HepG2 (cell line): ENCODE results near the gene COG4. TPM values are rescaled to one million over a fixed set of nuclear protein-coding genes. Genes with fewer than 3 reads are reported as not detected.

Experiments
- ATF1 ChIP-seq: IDR thresholded peaks from 2 replicates; pipeline ENCODE4 v1.6.1; 2016; ENCODE audit warnings: mild to moderate bottlenecking, control low read depth
- CC2D1A ChIP-seq: sonication (generic); formaldehyde crosslinking; IDR thresholded peaks from 2 replicates; pipeline ENCODE4 v1.8.1; 2023; ENCODE audit warnings: mild to moderate bottlenecking, missing genetic modification reagents
- ELK4 ChIP-seq: sonication (generic); formaldehyde crosslinking; IDR thresholded peaks from 2 replicates; pipeline ENCODE4 v1.9.0; 2021; ENCODE audit warnings: missing genetic modification reagents, borderline replicate concordance
- FOXK1 ChIP-seq: sonication (generic); formaldehyde crosslinking; IDR thresholded peaks from 2 replicates; pipeline ENCODE4 v1.4.0; 2020; ENCODE audit warnings: low read depth, missing genetic modification reagents, borderline replicate concordance
- GATAD2A ChIP-seq: IDR thresholded peaks from 2 replicates; pipeline ENCODE4 v1.6.1; 2016
- GFI1 ChIP-seq: sonication (generic); formaldehyde crosslinking; IDR thresholded peaks from 2 replicates; pipeline ENCODE4 v1.5.0; 2020; ENCODE audit warnings: missing genetic modification reagents, mild to moderate bottlenecking, borderline replicate concordance
- HDAC2 ChIP-seq: sonication (generic); formaldehyde crosslinking; IDR thresholded peaks from 2 replicates; pipeline ENCODE4 v1.4.0; 2020; ENCODE audit warnings: missing genetic modification reagents
- HHEX ChIP-seq: IDR thresholded peaks from 2 replicates; pipeline ENCODE4 v1.6.1; 2016; ENCODE audit warnings: control low read depth
- KDM5B ChIP-seq: sonication (generic); formaldehyde crosslinking; IDR thresholded peaks from 2 replicates; pipeline ENCODE4 v1.4.0; 2020; ENCODE audit warnings: missing genetic modification reagents, mild to moderate bottlenecking, borderline replicate concordance
- MTF1 ChIP-seq: sonication (generic); formaldehyde crosslinking; IDR thresholded peaks from 2 replicates; pipeline ENCODE4 v1.5.0; 2020; ENCODE audit warnings: missing genetic modification reagents
- NONO ChIP-seq, 2 experiments: fragments of 450-650 bp in 1 of 2; sonication (generic) in 1 of 2; formaldehyde crosslinking in 1 of 2; IDR thresholded peaks in 1 of 2; conservative IDR thresholded peaks in 1 of 2; 2 replicates each; pipeline versions ENCODE4 v1.6.1 to v1.8.0; 2017 to 2022; ENCODE audit warnings: mild to moderate bottlenecking in 1 of 2, missing genetic modification reagents in 1 of 2, moderate library complexity in 1 of 2
- PHF8 ChIP-seq: sonication (generic); formaldehyde crosslinking; IDR thresholded peaks from 2 replicates; pipeline ENCODE4 v1.5.0; 2020; ENCODE audit warnings: missing genetic modification reagents
- RORA ChIP-seq: sonication (generic); formaldehyde crosslinking; IDR thresholded peaks from 2 replicates; pipeline ENCODE4 v1.5.0; 2020; ENCODE audit warnings: mild to moderate bottlenecking, missing genetic modification reagents, moderate library complexity
- TAF1 ChIP-seq: sonication (generic); formaldehyde crosslinking; IDR thresholded peaks from 2 replicates; pipeline ENCODE4 v1.4.0; 2020; ENCODE audit warnings: missing genetic modification reagents
- TARDBP ChIP-seq: sonication (generic); formaldehyde crosslinking; IDR thresholded peaks from 2 replicates; pipeline ENCODE4 v1.8.0; 2022; ENCODE audit warnings: mild to moderate bottlenecking, missing genetic modification reagents
- ZBTB34 ChIP-seq: sonication (generic); formaldehyde crosslinking; IDR thresholded peaks from 2 replicates; pipeline ENCODE4 v1.8.0; 2022; ENCODE audit warnings: mild to moderate bottlenecking, missing genetic modification reagents
- ZNF232 ChIP-seq: sonication (generic); formaldehyde crosslinking; IDR thresholded peaks from 2 replicates; pipeline ENCODE4 v1.4.0; 2020; ENCODE audit warnings: missing genetic modification reagents, borderline replicate concordance
- ZNF280D ChIP-seq: sonication (generic); formaldehyde crosslinking; IDR thresholded peaks from 2 replicates; pipeline ENCODE4 v1.5.1; 2020; ENCODE audit warnings: mild to moderate bottlenecking, missing genetic modification reagents
- ZNF34 ChIP-seq: sonication (generic); formaldehyde crosslinking; IDR thresholded peaks from 2 replicates; pipeline ENCODE4 v1.4.0; 2020; ENCODE audit warnings: mild to moderate bottlenecking, missing genetic modification reagents, borderline replicate concordance
- ZNF343 ChIP-seq: sonication (generic); formaldehyde crosslinking; IDR thresholded peaks from 2 replicates; pipeline ENCODE4 v1.4.0; 2020; ENCODE audit warnings: mild to moderate bottlenecking, missing genetic modification reagents
- ZNF737 ChIP-seq: sonication (generic); formaldehyde crosslinking; IDR thresholded peaks from 2 replicates; pipeline ENCODE4 v1.5.0; 2020; ENCODE audit warnings: missing genetic modification reagents, mild to moderate bottlenecking, borderline replicate concordance
- polyA plus RNA-seq, 8 experiments: library from polyadenylated mRNA; depleted of rRNA in 3 of 8; stranded (reverse) in 7 of 8; unstranded in 1 of 8; fragments of >200 nt; fragmentation: Illumina TruSeq in 4 of 8; extraction: Trizol in 4 of 8; gene quantifications; 2 replicates each; pipeline versions ENCODE4 v1.2.1 to v1.2.3, GENCODE V29; 2011 to 2016; ENCODE audit warnings: low read depth in 4 of 8, missing spikeins in 1 of 8, mixed read lengths in 1 of 8; ENCODE audit not compliant: insufficient read depth in 1 of 8
- total RNA-seq, 5 experiments: library from RNA; depleted of rRNA; stranded (reverse); fragments of >200 nt; fragmentation: Illumina TruSeq; extraction: Trizol; gene quantifications; 2 replicates each; pipeline ENCODE4 v1.2.3, GENCODE V29; 2016; ENCODE audit warnings: low read depth in 1 of 5
- TF ChIP-seq, protein P1 (sequence below): sonication (generic); formaldehyde crosslinking; IDR thresholded peaks from 2 replicates; pipeline ENCODE4 v1.5.0; 2020; ENCODE audit warnings: missing genetic modification reagents, mild to moderate bottlenecking, borderline replicate concordance
- TF ChIP-seq, protein P2 (sequence below): IDR thresholded peaks from 2 replicates; pipeline ENCODE4 v1.6.1; 2018; ENCODE audit warnings: missing genetic modification reagents, mild to moderate bottlenecking, missing compliant biosample characterization

Gene COG4
- total and polyA plus RNA-seq, 2 of the 13 experiments (the other 11 are each of a cell fraction or from before 2014, with no cell fraction given) = 51.1 to 73.8 TPM

- TF ChIP-seq ZNF280D (CRISPR knock-in tag) = 0 out of 2 replicates have a peak, but pooled peaks have one; percentile 28
- no peak for TF ChIP-seq ZNF737 (CRISPR knock-in tag)
- TF ChIP-seq NONO (IDR thresholded peaks at IDR 0.05) = no peak
- no peak for TF ChIP-seq NONO (CRISPR knock-in tag; conservative IDR thresholded peaks at IDR 0.05)
- TF ChIP-seq KDM5B = 0 out of 2 replicates have a peak, but pooled peaks have one; percentile 8
- no peak for TF ChIP-seq PHF8 (CRISPR knock-in tag)
- TF ChIP-seq, protein P1, sequence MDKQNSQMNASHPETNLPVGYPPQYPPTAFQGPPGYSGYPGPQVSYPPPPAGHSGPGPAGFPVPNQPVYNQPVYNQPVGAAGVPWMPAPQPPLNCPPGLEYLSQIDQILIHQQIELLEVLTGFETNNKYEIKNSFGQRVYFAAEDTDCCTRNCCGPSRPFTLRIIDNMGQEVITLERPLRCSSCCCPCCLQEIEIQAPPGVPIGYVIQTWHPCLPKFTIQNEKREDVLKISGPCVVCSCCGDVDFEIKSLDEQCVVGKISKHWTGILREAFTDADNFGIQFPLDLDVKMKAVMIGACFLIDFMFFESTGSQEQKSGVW (CRISPR knock-in tag) = no peak
- no peak for TF ChIP-seq TAF1 (CRISPR knock-in tag)
- no peak for TF ChIP-seq ZNF34 (CRISPR knock-in tag)
- TF ChIP-seq HDAC2 (CRISPR knock-in tag) = no peak; the same call in 1 of the 2 replicates
- TF ChIP-seq TARDBP (CRISPR knock-in tag) = no peak
- no peak for TF ChIP-seq ATF1 (CRISPR knock-in tag)
- peak; percentile 48; the same call in 1 of the 2 replicates for TF ChIP-seq FOXK1 (CRISPR knock-in tag)
- TF ChIP-seq ZNF232 (CRISPR knock-in tag) = no peak
- TF ChIP-seq ZNF343 = no peak
- TF ChIP-seq HHEX = no peak
- TF ChIP-seq RORA (CRISPR knock-in tag) = no peak
- no peak for TF ChIP-seq CC2D1A
- no peak for TF ChIP-seq MTF1 (CRISPR knock-in tag)
- TF ChIP-seq GFI1 (CRISPR knock-in tag) = no peak
- TF ChIP-seq, protein P2, sequence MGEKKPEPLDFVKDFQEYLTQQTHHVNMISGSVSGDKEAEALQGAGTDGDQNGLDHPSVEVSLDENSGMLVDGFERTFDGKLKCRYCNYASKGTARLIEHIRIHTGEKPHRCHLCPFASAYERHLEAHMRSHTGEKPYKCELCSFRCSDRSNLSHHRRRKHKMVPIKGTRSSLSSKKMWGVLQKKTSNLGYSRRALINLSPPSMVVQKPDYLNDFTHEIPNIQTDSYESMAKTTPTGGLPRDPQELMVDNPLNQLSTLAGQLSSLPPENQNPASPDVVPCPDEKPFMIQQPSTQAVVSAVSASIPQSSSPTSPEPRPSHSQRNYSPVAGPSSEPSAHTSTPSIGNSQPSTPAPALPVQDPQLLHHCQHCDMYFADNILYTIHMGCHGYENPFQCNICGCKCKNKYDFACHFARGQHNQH (CRISPR knock-in tag) = no peak
- peak; percentile 56 for TF ChIP-seq GATAD2A (CRISPR knock-in tag)
- TF ChIP-seq ZBTB34 = no peak
- TF ChIP-seq ELK4 (CRISPR knock-in tag) = no peak
Observed at GRCh38 chr16:70437017-70437581, 86.3 kb downstream of the COG4 start (continued).
